GM12872 (cell line): ENCODE results near the gene HTRA1.
A peak's percentile ranks its signal among the peaks of the same experiment; 100 is the strongest.

Experiments
- CTCF ChIP-seq: IDR thresholded peaks from 3 replicates; pipeline ENCODE4 v1.5.1; 2011; ENCODE audit warnings: low read depth, mild to moderate bottlenecking, low read length, moderate library complexity; ENCODE audit not compliant: insufficient read depth

The HTRA1 gene

GRCh38 chr10:122421742-122422141 lies 39.6 kb upstream of the HTRA1 start:
- no peak for TF ChIP-seq CTCF

DNA sequence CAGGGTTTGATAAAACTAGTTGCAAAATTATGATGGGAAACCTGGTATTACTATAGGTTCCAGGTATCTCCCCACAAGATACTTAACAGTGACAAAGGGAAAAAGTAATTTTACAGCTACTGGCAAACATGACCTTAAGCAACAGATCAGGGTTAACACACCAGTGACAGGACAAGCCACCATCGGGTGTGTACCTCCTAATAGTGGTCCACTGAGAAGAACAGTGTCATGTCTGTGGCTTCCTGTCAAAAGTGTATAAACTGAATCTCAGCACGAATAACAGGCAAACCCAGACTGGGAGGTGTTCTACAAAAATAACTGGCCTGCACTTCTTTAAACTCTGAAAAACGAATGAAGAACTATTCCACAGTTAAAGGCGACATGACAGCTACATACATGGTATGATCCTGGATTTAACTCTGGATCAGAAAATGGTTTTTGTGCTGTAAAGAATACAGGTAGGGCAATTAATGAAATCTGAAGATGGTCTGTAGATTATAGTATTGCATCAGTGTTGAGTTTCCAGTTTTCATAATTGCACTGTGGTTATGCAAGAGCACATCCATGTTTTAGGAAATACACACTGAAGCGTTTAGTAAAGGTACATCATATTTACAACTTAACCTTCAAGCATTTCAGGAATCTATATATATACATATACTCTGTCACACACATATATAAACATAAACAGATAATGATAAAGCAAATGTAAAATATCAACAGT lies 38.9 kb upstream of the HTRA1 start:
- no peak for TF ChIP-seq CTCF

DNA sequence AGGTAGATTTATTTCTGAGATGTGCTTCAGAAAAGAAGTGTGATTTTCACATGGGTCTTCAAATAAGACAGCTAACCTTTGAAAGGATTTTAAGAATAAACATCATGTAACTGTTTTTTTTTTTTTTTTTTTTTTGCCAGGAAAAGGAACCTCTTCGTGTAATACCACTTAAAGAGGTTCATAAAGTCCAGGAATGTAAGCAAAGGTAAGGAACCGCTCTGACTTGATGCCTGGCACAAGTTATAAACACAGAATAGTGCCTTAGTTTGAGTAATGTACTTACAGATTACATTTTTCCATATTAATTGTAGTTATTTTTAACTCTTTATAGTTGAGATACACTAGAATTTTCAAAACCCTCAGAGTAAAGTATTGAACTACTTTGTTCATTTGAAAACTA lies 37.3 kb upstream of the HTRA1 start:
- no peak for TF ChIP-seq CTCF

DNA sequence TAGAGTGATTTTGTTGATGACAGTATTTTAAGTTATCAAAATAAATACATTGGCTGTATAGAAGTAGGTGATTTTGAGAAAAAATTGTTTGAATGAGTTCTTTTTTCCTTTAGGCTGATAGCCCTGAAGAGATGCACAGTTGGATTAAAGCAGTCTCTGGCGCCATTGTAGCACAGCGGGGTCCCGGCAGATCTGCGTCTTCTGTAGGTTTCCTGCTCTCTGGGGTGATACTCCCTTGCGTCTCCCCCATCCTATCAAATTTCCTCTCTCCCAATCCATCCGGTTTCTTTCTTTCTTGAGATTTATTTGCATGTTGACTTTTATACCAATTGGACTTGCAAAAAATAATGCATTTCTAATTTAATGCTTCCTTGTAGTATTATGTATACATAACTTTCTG lies 34.5 kb upstream of the HTRA1 start:
- no peak for TF ChIP-seq CTCF

DNA sequence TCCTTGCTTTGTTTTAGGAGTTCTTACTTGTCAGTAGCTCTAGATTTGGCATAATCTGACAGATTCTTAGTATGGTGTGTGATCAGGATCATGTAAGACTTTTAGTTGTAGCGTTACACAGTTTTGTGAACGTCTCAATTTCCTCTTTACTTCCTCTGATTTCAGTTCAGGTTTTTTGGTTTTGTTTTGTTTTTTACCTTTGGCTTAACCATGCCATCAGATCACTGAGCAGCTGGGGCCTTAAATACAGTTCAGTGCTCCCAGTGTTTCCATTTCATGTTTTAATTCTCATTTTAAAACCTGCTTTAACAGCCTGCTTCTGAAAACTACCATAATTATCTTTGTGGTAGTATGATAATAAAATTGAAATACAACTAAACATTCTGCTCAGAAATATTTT lies 34.1 kb upstream of the HTRA1 start:
- no peak for TF ChIP-seq CTCF

- 0 out of 3 replicates have a peak, but pooled peaks have one; percentile 6 for TF ChIP-seq CTCF
Measured at GRCh38 chr10:122435212-122435827, 26.0 kb upstream of the HTRA1 start.

GRCh38 chr10:122441961-122442360 lies 19.4 kb upstream of the HTRA1 start:
- no peak for TF ChIP-seq CTCF
